Activated CD4-positive, alpha-beta T cell treated with anti-CD3 and anti-CD28 coated beads, Interleukin-2, amount 10 ng/mL, durations not matched to agents 7 days and 5 days (primary cell): ENCODE measurements around the gene ADI1. TPM values are rescaled to one million over a fixed set of nuclear protein-coding genes. Genes with fewer than 3 reads are reported as not detected.
A peak's percentile ranks its signal among the peaks of the same experiment; 100 is the strongest.

Experiments
- CTCF ChIA-PET: fragments of 350-600 bp; sonication (Branson Sonifier 250); formaldehyde crosslinking; loops from one replicate; lab custom pipeline; 2021; ENCODE audit warnings: antibody characterized with exemption; lab: Charles Lee
- POLR2A ChIA-PET: fragments of 350-600 bp; sonication (Branson Sonifier 250); formaldehyde crosslinking; loops from one replicate; lab custom pipeline; 2021; ENCODE audit warnings: antibody characterized with exemption; lab: Charles Lee
- DNase-seq: peaks from one replicate; pipeline ENCODE4 v3.0.0-alpha.2; 2020
- H3K27ac Mint-ChIP-seq: one replicate; pipeline ENCODE4 v1.8.0; 2021; ENCODE audit warnings: mild to moderate bottlenecking, moderate library complexity, mixed read lengths
- H3K27me3 Mint-ChIP-seq: one replicate; pipeline ENCODE4 v1.8.0; 2021; ENCODE audit warnings: mixed read lengths
- H3K36me3 Mint-ChIP-seq: one replicate; pipeline ENCODE4 v1.8.0; 2021; ENCODE audit warnings: low read depth, mixed read lengths
- H3K4me1 Mint-ChIP-seq: one replicate; pipeline ENCODE4 v1.8.0; 2021; ENCODE audit warnings: mixed read lengths
- H3K4me3 Mint-ChIP-seq: one replicate; pipeline ENCODE4 v1.8.0; 2021; ENCODE audit warnings: mild to moderate bottlenecking, moderate library complexity, mixed read lengths
- H3K9me3 Mint-ChIP-seq: one replicate; pipeline ENCODE4 v1.8.0; 2021; ENCODE audit warnings: mixed read lengths
- total RNA-seq, 2 experiments: library from RNA; stranded (reverse); gene quantifications; one replicate each; pipeline ENCODE4 v1.2.3, GENCODE V29; 2021

The ADI1 gene
- total RNA-seq, 2 experiments from 2014 or later = 45.7 to 48.2 TPM

DNA sequence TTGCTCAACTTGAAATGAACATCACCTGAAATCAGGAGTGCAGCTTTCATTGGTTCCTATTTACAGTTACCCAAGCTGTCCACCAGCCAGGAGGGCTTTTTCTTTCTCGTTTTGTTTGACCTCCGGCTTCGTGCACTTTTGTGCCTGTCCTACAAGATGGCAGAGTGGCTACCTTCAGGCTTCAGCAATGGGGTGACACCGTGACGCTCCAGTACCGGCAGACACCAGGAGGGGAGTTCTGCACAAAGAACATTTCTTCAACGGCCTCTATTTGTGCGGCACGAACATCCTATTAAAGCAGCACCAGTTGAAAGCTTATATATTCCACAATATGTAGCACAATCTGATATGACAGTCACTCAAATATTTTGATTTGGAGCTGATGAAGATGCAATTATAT, 20.5 kb upstream of the ADI1 start:
- POLR2A ChIA-PET = no interaction called here
- no peak for DNase-seq
- H3K9me3 Mint-ChIP-seq = no peaks in the 10 kb centered on the region
- no peaks in the 10 kb centered on the region for H3K27me3 Mint-ChIP-seq
- no peak overlapping the region for H3K4me3 Mint-ChIP-seq
- H3K4me1 Mint-ChIP-seq = peaks cover 10% of the 10 kb centered on the region
- CTCF ChIA-PET = no interaction called here
- H3K27ac Mint-ChIP-seq = no peak overlapping the region
- H3K36me3 Mint-ChIP-seq = peaks cover 25% of the 10 kb centered on the region

DNA sequence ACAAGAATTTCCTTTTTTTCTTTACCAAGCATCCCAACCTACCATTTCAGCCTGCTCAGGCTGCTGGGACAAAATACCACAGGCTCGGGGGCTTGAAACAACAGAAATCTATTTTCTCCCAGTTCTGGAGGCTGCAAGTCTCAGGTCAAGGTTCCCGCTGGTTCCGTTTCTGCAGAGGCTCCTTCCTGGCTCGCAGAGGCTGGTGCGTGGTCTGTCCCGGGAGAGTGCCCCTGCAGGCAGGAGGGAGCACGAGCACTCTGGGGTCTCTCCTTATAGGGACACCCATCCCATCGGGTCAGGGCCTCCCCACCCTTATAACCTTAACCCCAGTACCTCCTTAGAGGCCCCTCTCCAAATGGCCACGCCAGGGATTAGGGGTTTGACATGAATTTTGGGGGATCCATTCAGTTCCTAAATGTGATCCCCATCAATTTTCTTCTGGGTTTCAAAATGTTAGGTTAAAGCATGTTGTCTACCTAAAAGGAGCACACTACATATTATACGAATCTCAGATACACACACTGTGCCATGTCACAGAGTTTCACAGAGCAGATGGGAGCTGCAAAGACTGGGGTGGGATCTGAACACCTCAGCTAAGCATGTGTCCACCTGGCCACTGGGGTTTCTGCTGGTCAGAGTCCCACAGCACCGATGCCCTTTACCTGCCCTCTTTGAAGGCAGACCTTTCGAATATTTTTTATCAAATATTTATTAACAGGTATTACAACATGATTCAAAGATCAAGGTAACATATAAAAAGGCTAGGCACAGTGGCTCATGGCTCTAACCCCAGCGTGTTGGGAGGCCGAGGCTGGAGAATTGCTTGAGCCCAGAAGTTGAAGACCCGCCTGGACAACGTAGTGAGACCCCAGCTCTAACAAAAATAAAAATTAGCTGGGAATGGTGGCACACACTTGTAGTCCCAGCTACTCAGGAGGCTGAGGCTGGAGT, 17.6 kb upstream of the ADI1 start:
- POLR2A ChIA-PET = no interaction called here
- DNase-seq = no peak
- Mint-ChIP-seq H3K27ac (peak overlapping the region; percentile 87), H3K36me3 (peaks cover 7% of the 10 kb centered on the region), H3K27me3 (no peaks in the 10 kb centered on the region), H3K4me1 (peaks cover 10% of the 10 kb centered on the region), H3K9me3 (no peaks in the 10 kb centered on the region), H3K4me3 (peak overlapping the region; percentile 73)
- CTCF ChIA-PET = interaction anchor here (1.3 kb wide), 1 partner anchor 11 kb away, joined by 3 read pairs; no protein-coding TSS in a partner anchor

DNA sequence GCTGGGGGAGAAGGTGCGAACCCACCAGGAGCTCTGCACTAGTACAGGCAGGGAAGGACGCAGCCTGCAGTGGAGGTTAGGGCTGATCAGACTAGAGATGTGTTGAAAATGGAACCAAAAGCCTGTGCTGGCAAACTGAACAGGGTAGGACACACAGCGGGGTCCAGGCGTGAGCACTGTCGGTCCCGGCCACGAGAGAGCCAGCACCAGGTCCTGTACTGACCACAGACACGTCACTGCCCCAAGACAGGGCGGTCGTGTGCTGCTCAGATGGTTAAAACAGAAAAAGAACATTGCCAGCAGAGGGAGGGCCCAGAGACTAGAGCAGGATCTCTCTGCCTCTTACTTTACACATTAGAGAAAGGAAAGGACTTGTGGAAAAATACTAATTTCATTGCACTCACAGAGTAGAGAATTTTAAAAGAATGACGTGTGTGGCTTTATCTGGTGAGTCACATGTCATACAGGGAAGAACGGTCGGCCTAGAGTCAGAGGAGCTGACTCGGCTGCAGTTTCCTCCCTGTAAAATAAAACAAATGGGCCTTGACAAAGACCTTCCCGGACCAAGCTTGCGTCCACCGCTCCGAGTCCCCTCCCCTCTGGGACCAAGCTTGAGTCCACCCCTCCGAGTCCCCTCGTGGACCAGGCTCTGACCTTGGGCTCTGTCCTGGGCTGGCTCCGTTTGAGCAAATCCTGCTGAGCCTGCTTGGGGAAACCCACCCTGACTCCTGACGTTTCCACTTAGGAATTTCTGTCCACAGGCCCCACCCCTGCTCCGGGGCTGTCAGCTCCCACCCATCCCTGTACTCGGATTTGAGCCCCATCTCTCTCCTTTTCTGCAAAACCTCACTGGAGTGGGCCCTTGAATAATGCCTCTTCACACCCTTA, 16.7 kb upstream of the ADI1 start:
- H3K27ac Mint-ChIP-seq = peak overlapping the region; percentile 87
- peaks cover 3% of the 10 kb centered on the region for H3K36me3 Mint-ChIP-seq
- H3K4me3 Mint-ChIP-seq = peak overlapping the region; percentile 73
- no peak for DNase-seq
- H3K27me3 Mint-ChIP-seq = no peaks in the 10 kb centered on the region
- ChIA-PET CTCF (interaction anchor here (1.3 to 1.8 kb wide), 2 partner anchors 11 to 12 kb away, joined by 3 to 4 read pairs; no protein-coding TSS in a partner anchor), POLR2A (no interaction called here)
- H3K9me3 Mint-ChIP-seq = no peaks in the 10 kb centered on the region
- peaks cover 10% of the 10 kb centered on the region for H3K4me1 Mint-ChIP-seq

DNA sequence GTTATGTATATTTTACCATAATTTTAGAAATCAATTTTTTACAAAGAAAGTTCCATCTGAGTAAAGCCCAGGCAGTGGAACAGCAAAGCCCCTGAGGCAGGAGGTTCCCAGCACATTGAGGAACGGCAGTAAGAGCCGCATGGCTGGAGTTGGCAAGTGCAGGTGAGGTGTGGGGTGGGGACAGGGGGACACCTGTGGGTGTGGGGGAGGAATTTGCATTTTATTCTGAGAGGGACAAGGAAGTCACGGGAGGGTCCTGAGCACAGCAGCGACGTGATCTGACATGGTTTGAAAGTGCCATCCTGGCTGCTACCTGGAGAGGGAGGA, 16.1 kb upstream of the ADI1 start:
- H3K36me3 Mint-ChIP-seq = peaks cover 3% of the 10 kb centered on the region
- no peak for DNase-seq
- ChIA-PET POLR2A (no interaction called here), CTCF (interaction anchor here (1.1 to 1.8 kb wide), 2 partner anchors 8 to 11 kb away, joined by 3 to 4 read pairs; no protein-coding TSS in a partner anchor)
- H3K9me3 Mint-ChIP-seq = no peaks in the 10 kb centered on the region
- H3K4me1 Mint-ChIP-seq = peaks cover 10% of the 10 kb centered on the region
- no peak overlapping the region for H3K4me3 Mint-ChIP-seq
- no peak overlapping the region for H3K27ac Mint-ChIP-seq
- no peaks in the 10 kb centered on the region for H3K27me3 Mint-ChIP-seq

DNA sequence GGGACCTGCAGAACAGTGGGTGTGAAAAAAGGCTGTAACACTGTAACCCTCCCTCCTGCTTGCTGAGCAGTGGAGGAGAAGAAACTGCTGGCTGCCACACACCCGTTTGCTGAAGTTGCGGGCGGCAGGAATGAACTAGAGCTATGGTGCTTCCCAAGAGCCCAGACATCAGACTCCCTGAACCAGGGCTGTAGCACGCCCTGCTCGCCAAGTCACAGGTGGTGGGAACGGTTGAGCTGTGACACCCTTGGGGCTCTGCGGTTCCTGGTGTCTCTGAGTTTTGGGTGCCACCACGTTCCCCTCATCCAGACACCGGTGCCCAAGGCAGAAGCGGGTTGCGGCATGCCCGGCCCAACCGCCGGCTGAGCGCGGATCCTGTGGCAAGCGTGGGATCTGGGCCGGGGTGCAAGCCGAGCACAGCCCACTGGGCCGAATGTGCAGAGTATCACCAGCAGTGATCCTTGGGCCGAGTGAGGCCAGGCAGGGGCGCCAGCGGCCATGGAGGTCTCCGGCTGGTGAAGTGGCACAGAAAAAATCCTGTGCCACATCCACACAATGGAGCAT, 15.0 kb upstream of the ADI1 start:
- H3K36me3 Mint-ChIP-seq = peaks cover 3% of the 10 kb centered on the region
- ChIA-PET POLR2A (no interaction called here), CTCF (interaction anchor here (1.1 to 1.8 kb wide), 2 partner anchors 10 kb away, joined by 3 to 4 read pairs; no protein-coding TSS in a partner anchor)
- peaks cover 10% of the 10 kb centered on the region for H3K4me1 Mint-ChIP-seq
- no peak overlapping the region for H3K4me3 Mint-ChIP-seq
- H3K27me3 Mint-ChIP-seq = no peaks in the 10 kb centered on the region
- H3K9me3 Mint-ChIP-seq = no peaks in the 10 kb centered on the region
- DNase-seq = no peak
- no peak overlapping the region for H3K27ac Mint-ChIP-seq

DNA sequence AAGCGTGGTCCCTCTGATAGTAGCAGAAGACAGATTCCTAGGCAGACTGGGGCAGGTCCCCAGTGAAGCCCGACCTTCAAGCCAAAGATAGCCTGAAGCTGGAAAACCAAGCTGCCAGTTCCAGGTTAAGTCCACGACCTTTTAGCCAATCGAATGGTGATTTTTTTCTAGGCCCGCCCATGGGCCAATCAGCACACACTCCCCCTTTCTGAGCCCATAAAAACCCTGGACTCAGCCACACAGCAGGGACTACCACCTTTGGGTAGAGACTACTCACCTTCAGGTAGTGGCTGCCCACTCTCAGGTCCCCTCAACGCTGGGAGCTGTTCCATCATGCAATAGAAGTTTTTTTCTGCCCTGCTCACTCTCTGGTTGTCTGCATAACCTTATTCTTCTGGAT, 14.5 kb upstream of the ADI1 start:
- Mint-ChIP-seq H3K27me3 (no peaks in the 10 kb centered on the region), H3K4me3 (no peak overlapping the region), H3K27ac (no peak overlapping the region), H3K4me1 (peaks cover 10% of the 10 kb centered on the region), H3K36me3 (peaks cover 3% of the 10 kb centered on the region), H3K9me3 (no peaks in the 10 kb centered on the region)
- POLR2A ChIA-PET = no interaction called here
- no peak for DNase-seq
- CTCF ChIA-PET = no interaction called here

DNA sequence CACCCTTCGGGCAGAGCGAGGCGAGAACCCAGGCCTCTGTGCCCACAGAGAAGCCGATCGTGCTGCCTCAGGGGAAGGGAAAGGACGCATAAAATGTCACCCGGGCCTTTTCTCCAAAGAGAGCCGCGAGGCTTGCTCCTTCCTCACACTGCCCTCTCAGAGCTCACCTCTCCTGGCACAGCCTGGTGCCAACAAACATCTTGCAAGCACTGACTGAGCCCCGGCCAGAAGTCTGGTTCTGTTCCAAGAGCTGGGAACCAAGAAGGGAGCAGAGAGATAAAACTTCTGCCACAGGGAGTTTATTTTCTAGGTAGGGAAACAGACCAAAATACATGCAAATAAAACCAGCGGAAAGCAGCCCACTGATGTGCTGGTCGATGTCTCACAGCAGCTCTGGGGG, 13.6 kb upstream of the ADI1 start:
- Mint-ChIP-seq H3K36me3 (peaks cover 3% of the 10 kb centered on the region), H3K4me3 (no peak overlapping the region)
- POLR2A ChIA-PET = interaction anchor here (0.5 kb wide), 1 partner anchor 52 kb away, joined by 5 read pairs; no protein-coding TSS in a partner anchor

DNA sequence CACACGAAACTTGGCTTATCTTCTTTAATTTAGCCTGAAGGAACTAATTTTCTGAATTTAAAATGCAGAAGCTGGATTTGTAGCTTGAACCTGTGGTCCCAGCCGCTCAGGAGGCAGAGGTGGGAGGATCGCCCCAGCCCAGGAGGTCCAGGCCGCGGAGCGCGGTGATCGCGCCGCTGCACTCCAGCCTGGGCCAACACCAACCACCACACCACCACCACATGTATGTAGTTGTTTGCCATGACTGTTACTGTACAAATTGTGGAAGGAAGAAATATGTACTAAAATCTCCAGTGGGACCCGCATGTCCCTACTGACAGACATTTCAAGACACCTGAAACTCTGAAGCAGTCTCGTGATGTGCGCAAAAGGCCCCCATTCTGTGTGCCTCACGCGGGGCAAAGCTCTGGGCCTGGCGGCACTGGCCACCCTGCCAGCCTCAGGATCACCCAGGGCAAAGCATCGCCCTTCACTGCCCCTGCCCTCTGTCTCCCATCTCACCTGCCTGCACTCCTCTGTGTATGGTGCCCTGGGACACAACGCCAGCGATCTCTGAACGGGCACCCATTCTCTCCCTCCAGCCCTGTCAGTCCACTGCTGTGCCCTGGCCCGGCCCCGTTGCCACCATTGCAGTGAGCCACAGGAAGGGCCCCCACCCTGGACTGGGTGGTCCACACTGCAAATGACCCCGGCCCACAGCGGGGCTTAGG, 10.1 kb upstream of the ADI1 start:
- Mint-ChIP-seq H3K36me3 (peaks cover 3% of the 10 kb centered on the region), H3K4me1 (no peaks in the 10 kb centered on the region), H3K27ac (no peak overlapping the region), H3K4me3 (no peak overlapping the region), H3K9me3 (no peaks in the 10 kb centered on the region), H3K27me3 (no peaks in the 10 kb centered on the region)
- POLR2A ChIA-PET = no interaction called here
- CTCF ChIA-PET = no interaction called here
- no peak for DNase-seq

More for the DNA sequence above, 13.6 kb upstream of the ADI1 start:
- DNase-seq = no peak
- Mint-ChIP-seq H3K27me3 (no peaks in the 10 kb centered on the region), H3K27ac (no peak overlapping the region), H3K4me1 (peaks cover 10% of the 10 kb centered on the region), H3K9me3 (no peaks in the 10 kb centered on the region)
- CTCF ChIA-PET = no interaction called here

DNA sequence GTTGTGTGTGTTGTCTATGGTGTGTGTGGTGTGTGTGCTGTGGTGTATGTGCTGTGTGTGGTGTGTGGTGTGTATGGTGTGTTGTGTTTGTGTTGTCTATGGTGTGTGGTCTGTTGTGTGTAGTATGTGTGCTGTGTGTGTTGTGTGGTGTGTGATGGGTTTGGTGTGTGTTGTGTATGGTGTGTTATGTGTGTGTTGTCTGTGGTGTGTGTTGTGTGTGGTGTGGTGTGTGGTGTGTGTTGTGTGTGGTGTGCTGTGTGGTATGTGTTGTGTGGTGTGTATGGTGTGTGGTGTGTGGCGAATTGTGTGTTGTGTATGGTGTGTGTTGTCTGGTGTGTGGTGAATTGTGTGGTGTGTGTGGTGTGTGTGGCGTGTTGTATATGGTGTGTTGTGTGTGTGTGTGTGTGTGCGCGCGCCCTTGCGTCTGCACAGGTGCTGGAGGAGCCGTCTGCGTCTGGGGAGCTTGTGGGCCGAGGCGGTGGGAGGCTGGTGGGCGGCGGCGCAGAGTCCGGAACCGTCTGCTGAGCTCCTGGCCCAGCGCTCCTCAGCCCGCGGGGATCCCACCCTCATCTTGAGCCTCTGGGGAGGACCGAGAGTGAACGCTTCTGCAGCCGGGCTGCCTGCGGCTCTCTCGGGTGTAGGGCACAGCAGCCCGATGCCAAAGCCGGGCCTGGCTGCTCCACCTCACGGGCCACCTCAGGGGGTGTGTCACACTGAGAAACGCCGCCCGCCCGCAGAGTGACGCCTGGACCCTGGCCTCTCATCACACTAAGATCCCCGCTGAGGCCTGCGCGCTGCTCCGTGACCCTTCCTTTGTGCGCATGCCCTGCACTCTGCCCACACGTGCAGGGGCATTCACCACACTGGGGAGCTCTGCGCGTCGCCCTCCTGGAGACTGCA, 8.8 kb upstream of the ADI1 start:
- Mint-ChIP-seq H3K4me3 (no peak overlapping the region), H3K27ac (no peak overlapping the region), H3K27me3 (no peaks in the 10 kb centered on the region), H3K9me3 (no peaks in the 10 kb centered on the region), H3K36me3 (no peaks in the 10 kb centered on the region), H3K4me1 (no peaks in the 10 kb centered on the region)
- no peak for DNase-seq
- POLR2A ChIA-PET = no interaction called here
- CTCF ChIA-PET = no interaction called here

DNA sequence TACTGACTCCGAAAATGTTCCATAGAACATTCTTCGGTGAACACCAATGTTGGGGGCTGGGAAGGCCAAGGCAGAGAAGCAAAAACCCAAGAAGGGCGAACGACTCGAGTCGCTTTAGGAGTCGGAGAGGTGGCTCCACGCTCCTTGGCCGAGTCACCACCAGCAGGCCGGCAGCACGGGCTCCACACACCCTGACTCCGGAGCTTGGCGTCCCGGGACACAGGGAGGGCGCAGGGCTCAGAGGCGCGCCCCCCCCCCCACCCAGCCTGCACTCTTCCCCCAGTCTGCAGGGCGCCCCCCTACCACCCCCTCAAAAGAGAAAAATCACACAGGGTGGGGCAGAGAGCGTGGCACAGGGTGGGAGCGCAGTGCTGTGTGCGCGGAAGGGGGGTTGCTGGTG, 7.5 kb upstream of the ADI1 start:
- Mint-ChIP-seq H3K9me3 (no peaks in the 10 kb centered on the region), H3K4me1 (peaks cover under 1% of the 10 kb centered on the region), H3K27ac (no peak overlapping the region), H3K4me3 (no peak overlapping the region), H3K27me3 (no peaks in the 10 kb centered on the region), H3K36me3 (no peaks in the 10 kb centered on the region)
- CTCF ChIA-PET = no interaction called here
- no peak for DNase-seq
- POLR2A ChIA-PET = no interaction called here

DNA sequence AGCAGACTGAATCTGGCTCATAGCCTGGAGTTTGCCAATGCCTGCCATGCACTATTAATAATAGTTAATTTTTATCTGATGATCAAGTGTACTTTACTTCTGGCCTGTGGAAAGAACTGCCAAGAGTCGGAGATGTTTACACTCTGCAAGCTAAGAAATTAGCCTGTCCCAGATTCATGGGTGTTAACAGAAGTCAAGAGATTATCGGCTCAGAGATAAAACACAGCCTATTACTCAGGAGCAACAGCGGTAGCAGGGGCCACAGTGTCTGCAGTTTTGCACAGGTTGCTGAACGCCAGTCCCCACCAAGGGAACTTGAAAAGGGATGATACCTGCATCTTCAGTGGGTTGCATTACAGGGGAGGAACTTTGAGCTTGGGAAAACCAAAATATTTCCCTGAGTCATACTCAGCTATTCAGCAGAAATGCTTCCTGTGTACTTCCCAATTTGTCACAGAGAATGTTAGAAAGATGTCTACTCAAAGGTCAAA, 4.3 kb upstream of the ADI1 start:
- POLR2A ChIA-PET = no interaction called here
- Mint-ChIP-seq H3K27me3 (no peaks in the 10 kb centered on the region), H3K4me1 (peaks cover 20% of the 10 kb centered on the region), H3K9me3 (no peaks in the 10 kb centered on the region), H3K36me3 (peaks cover 2% of the 10 kb centered on the region), H3K4me3 (no peak overlapping the region), H3K27ac (no peak overlapping the region)
- CTCF ChIA-PET = interaction anchor here (1.7 kb wide), 1 partner anchor 12 kb away, joined by 4 read pairs; no protein-coding TSS in a partner anchor
- DNase-seq = no peak
